Astrocyte (in vitro differentiated cells and primary cell): ENCODE results near the gene ACD.

Experiments used
- EZH2 ChIP-seq: IDR thresholded peaks from 2 replicates; pipeline ENCODE4 v1.6.1; 2012; ENCODE audit warnings: mild to moderate bottlenecking, low read length, inconsistent platforms; ENCODE audit not compliant: insufficient read depth
- TF ChIP-seq, protein P1 (sequence below): IDR thresholded peaks from 2 replicates; pipeline ENCODE4 v1.5.1; 2011; ENCODE audit warnings: low read depth, mild to moderate bottlenecking, inconsistent platforms, low read length, moderate library complexity; ENCODE audit not compliant: insufficient read depth

DNA sequence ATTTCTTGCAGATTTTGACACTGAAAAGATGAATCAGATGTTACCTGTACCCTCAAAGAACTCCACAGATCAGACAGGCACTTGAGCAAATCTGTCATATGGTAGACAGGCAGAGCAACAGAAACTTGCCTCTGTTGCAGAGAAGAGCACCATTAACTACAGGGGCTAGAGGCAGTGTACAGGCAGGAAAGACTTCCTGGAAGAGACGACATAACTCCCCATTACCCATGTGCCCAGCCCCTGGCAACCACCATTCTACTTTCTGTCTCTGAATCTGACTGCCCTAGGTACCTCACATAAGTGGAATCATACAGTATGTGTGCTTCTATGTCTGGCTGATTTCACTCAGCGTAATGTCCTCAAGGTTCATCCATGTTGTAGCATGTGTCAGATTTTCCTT lies 43.6 kb upstream of the ACD start:
- TF ChIP-seq, protein P1, sequence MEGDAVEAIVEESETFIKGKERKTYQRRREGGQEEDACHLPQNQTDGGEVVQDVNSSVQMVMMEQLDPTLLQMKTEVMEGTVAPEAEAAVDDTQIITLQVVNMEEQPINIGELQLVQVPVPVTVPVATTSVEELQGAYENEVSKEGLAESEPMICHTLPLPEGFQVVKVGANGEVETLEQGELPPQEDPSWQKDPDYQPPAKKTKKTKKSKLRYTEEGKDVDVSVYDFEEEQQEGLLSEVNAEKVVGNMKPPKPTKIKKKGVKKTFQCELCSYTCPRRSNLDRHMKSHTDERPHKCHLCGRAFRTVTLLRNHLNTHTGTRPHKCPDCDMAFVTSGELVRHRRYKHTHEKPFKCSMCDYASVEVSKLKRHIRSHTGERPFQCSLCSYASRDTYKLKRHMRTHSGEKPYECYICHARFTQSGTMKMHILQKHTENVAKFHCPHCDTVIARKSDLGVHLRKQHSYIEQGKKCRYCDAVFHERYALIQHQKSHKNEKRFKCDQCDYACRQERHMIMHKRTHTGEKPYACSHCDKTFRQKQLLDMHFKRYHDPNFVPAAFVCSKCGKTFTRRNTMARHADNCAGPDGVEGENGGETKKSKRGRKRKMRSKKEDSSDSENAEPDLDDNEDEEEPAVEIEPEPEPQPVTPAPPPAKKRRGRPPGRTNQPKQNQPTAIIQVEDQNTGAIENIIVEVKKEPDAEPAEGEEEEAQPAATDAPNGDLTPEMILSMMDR, result no peak
- TF ChIP-seq EZH2, result no peak
